GM12878 (cell line): ENCODE measurements around the gene DNAJC9. TPM values are rescaled to one million over a fixed set of nuclear protein-coding genes. Genes with fewer than 3 reads are reported as not detected.

Source experiments
- CHD1 ChIP-seq: IDR thresholded peaks from 2 replicates; pipeline ENCODE4 v1.6.1; 2012; ENCODE audit warnings: low read depth, low read length, improper control_type of control experiment
- JUND ChIP-seq: IDR thresholded peaks from 2 replicates; pipeline ENCODE4 v1.6.1; 2012; ENCODE audit warnings: low read depth, mild to moderate bottlenecking, low read length, improper control_type of control experiment, moderate library complexity
- RAD21 ChIP-seq: IDR thresholded peaks from 2 replicates; pipeline ENCODE4 v1.6.1; 2011; ENCODE audit warnings: mild to moderate bottlenecking, low read depth, low read length, moderate library complexity; ENCODE audit not compliant: insufficient read depth
- ZBED1 ChIP-seq: IDR thresholded peaks from 2 replicates; pipeline ENCODE4 v1.6.1; 2016; ENCODE audit warnings: borderline replicate concordance
- polyA plus RNA-seq, 11 experiments: library from polyadenylated mRNA; depleted of rRNA in 4 of 11; unstranded in 6 of 11; stranded (reverse) in 5 of 11; fragments of >200 nt; fragmentation: Nextera tagmentation in 4 of 11; fragmentation: Illumina TruSeq in 1 of 11; extraction: Ambion mirVana in 4 of 11; extraction: Trizol in 1 of 11; gene quantifications; 1 replicate in 1 of 11; 2 replicates in 10 of 11; pipeline versions ENCODE4 v1.2.1 to v1.2.3, GENCODE V29; 2011 to 2016; ENCODE audit warnings: inconsistent platforms in 2 of 11, missing spikeins in 2 of 11, low read depth in 1 of 11
- total RNA-seq, 4 experiments: library from RNA; depleted of rRNA in 3 of 4; stranded (reverse); fragments of >200 nt in 3 of 4; fragmentation: Illumina TruSeq in 1 of 4; extraction: Trizol in 1 of 4; gene quantifications; 2 replicates each; pipeline versions ENCODE4 v1.2.1 to v1.2.3, GENCODE V29; 2013 to 2021
- TF ChIP-seq, protein P1 (sequence below): fragments of 450-650 bp; IDR thresholded peaks from 2 replicates; pipeline ENCODE4 v1.6.1; 2017; ENCODE audit warnings: antibody characterized with exemption, mild to moderate bottlenecking, moderate library complexity
- TF ChIP-seq, protein P2 (sequence below): IDR thresholded peaks from 2 replicates; pipeline ENCODE4 v1.6.1; 2012; ENCODE audit warnings: improper control_type of control experiment, low read depth, low read length; ENCODE audit not compliant: insufficient replicate concordance

DNAJC9 gene
- total and polyA plus RNA-seq, 10 of the 15 experiments (the other 5 are each of a cell fraction or from before 2014, with no cell fraction given): 15.0 to 72.9 (median 41.8) TPM

DNA sequence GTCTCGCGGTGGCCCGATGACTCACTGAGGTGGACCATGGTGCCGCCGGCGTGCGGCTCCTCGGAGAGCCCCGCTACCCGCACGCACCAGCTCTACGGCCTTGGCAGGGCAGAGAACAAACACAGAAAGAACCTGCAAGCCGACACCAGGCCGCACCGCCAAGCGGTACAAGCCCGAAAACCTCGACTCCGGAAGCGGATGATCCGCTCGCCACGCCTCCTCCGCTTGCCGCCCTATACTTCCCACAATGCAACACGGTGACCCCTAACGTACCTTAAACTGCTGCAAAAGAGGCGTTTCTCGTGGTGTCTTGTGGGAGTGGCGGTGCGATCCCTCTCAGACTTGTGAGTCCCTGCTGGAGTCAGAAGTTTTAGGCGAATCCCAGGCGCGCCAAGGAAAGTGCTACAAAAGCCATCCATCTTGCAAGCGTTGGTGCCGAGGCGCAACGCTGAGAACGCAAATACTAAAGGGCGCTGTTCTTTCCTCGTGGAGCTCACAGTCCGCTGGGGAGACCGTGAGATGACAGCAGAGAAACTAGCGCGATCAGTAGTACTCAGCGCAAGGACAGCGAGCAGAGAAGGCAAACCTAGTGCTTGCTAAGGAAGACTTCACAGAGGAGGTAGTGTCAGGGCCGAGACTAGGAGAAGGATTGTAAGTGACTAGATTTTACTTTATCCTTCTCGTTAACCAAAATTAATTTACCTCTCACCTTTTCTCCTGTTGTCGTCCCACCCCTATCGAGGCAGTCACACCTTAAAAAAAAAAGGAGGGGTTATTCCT is 5.6 kb upstream of the DNAJC9 start, which contains the start of gene MRPS16 (continued):
- TF ChIP-seq, protein P1, sequence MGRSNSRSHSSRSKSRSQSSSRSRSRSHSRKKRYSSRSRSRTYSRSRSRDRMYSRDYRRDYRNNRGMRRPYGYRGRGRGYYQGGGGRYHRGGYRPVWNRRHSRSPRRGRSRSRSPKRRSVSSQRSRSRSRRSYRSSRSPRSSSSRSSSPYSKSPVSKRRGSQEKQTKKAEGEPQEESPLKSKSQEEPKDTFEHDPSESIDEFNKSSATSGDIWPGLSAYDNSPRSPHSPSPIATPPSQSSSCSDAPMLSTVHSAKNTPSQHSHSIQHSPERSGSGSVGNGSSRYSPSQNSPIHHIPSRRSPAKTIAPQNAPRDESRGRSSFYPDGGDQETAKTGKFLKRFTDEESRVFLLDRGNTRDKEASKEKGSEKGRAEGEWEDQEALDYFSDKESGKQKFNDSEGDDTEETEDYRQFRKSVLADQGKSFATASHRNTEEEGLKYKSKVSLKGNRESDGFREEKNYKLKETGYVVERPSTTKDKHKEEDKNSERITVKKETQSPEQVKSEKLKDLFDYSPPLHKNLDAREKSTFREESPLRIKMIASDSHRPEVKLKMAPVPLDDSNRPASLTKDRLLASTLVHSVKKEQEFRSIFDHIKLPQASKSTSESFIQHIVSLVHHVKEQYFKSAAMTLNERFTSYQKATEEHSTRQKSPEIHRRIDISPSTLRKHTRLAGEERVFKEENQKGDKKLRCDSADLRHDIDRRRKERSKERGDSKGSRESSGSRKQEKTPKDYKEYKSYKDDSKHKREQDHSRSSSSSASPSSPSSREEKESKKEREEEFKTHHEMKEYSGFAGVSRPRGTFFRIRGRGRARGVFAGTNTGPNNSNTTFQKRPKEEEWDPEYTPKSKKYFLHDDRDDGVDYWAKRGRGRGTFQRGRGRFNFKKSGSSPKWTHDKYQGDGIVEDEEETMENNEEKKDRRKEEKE: no peak
- TF ChIP-seq RAD21: no peak
- no peak for TF ChIP-seq JUND
- TF ChIP-seq, protein P2, sequence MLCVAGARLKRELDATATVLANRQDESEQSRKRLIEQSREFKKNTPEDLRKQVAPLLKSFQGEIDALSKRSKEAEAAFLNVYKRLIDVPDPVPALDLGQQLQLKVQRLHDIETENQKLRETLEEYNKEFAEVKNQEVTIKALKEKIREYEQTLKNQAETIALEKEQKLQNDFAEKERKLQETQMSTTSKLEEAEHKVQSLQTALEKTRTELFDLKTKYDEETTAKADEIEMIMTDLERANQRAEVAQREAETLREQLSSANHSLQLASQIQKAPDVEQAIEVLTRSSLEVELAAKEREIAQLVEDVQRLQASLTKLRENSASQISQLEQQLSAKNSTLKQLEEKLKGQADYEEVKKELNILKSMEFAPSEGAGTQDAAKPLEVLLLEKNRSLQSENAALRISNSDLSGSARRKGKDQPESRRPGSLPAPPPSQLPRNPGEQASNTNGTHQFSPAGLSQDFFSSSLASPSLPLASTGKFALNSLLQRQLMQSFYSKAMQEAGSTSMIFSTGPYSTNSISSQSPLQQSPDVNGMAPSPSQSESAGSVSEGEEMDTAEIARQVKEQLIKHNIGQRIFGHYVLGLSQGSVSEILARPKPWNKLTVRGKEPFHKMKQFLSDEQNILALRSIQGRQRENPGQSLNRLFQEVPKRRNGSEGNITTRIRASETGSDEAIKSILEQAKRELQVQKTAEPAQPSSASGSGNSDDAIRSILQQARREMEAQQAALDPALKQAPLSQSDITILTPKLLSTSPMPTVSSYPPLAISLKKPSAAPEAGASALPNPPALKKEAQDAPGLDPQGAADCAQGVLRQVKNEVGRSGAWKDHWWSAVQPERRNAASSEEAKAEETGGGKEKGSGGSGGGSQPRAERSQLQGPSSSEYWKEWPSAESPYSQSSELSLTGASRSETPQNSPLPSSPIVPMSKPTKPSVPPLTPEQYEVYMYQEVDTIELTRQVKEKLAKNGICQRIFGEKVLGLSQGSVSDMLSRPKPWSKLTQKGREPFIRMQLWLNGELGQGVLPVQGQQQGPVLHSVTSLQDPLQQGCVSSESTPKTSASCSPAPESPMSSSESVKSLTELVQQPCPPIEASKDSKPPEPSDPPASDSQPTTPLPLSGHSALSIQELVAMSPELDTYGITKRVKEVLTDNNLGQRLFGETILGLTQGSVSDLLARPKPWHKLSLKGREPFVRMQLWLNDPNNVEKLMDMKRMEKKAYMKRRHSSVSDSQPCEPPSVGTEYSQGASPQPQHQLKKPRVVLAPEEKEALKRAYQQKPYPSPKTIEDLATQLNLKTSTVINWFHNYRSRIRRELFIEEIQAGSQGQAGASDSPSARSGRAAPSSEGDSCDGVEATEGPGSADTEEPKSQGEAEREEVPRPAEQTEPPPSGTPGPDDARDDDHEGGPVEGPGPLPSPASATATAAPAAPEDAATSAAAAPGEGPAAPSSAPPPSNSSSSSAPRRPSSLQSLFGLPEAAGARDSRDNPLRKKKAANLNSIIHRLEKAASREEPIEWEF: no peak
- no peak; the same call in 1 of the 2 replicates for TF ChIP-seq ZBED1
- TF ChIP-seq CHD1: no peak
